Thymus (tissue), 2 donors: ENCODE results near the gene PARP8. TPM values are rescaled to one million over a fixed set of nuclear protein-coding genes. Genes with fewer than 3 reads are reported as not detected.

Source experiments
- polyA plus RNA-seq: library from polyadenylated mRNA; stranded (reverse); fragments of 200-250 nt; gene quantifications from one replicate; pipeline ENCODE4 v1.2.3, GENCODE V29; 2013
- total RNA-seq: library from RNA; stranded (reverse); fragments of 120-200 nt; gene quantifications from one replicate; pipeline ENCODE4 v1.2.4, GENCODE V29; 2013
- donor health status: healthy.

The PARP8 gene
- total and polyA plus RNA-seq, 2 donors = 18.7 to 29.0 TPM

Other genes with a start within 250 kb of the PARP8 start
- 95.2 TPM for gene EMB, start 225.3 kb upstream of the PARP8 start, total RNA-seq
- 45.0 TPM for gene EMB, start 225.3 kb upstream of the PARP8 start, polyA plus RNA-seq